ENCODE data around the gene DCAF10. TPM values are rescaled to one million over a fixed set of nuclear protein-coding genes. Genes with fewer than 3 reads are reported as not detected.

Gene DCAF10
- polyA plus RNA-seq, 1 donor from 2014 or later = 23.3 TPM

- no peaks in the 10 kb centered on the region for H3K27me3 ChIP-seq (ENCODE audit: insufficient read depth, low read depth, low read length)
These were observed 1.9 kb upstream of the DCAF10 start for GRCh38 chr9:37798677-37799076.

DNA sequence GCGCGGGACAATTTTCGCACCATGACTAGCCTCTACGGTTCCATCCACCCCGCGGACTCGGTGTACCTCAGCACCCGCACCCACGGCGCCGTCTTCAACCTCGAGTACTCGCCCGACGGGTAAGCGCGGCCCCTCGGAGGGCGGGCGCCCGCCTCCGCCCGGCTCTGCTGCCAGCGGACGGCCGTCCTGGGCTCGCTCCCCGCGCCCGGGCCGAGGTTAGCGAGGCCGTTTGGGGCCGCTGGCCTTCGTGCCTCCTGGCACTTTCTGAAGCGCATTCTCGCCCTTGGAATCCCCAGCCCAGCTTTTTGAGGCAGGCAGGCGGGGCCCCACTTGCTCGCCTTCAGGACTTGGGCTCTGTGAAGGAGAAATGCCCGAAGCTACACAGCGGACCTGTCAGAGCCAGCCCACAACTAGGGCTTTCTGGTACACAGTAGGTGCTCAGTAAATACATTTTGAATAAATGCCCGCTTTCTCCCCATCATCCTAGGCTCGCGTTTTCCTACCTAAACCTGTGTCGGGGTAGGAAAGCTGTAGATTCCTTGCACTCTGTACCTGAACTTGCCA is 772 bp downstream of the DCAF10 start:
- Histone ChIP-seq H3K4me2 (ENCODE audit: low read length) (peak overlapping the region; percentile 81), H3F3A (ENCODE audit: insufficient read depth, low read length, poor library complexity, severe bottlenecking) (no peaks in the 10 kb centered on the region), H3K9me3 (ENCODE audit: low read length) (no peaks in the 10 kb centered on the region), H3K79me2 (replicated peaks; ENCODE audit: insufficient read depth, low read length) (peaks cover 35% of the 10 kb centered on the region), H3K9me2 (ENCODE audit: insufficient read depth, low read length) (no peaks in the 10 kb centered on the region), H3K9ac (ENCODE audit: low read length) (peak overlapping the region; percentile 87), H3K27me3 (ENCODE audit: insufficient read depth, low read depth, low read length) (no peaks in the 10 kb centered on the region), H3K27ac (ENCODE audit: low read length) (peak overlapping the region; percentile 80), H4K20me1 (ENCODE audit: insufficient read depth) (peaks cover 3% of the 10 kb centered on the region), H2AFZ (ENCODE audit: low read depth, low read length) (no peak overlapping the region), H3K36me3 (ENCODE audit: insufficient read depth, low read length) (no peaks in the 10 kb centered on the region), H3K4me3 (ENCODE audit: low read length) (peak overlapping the region; percentile 97)
- TF ChIP-seq SMC3 (conservative IDR thresholded peaks at IDR 0.05; ENCODE audit: poor library complexity) = no peak
- TF ChIP-seq MXI1 (conservative IDR thresholded peaks at IDR 0.05; ENCODE audit: poor library complexity, severe bottlenecking) = no peak
- no peak for TF ChIP-seq EP300 (conservative IDR thresholded peaks at IDR 0.05; ENCODE audit: poor library complexity, severe bottlenecking)
- TF ChIP-seq POLR2AphosphoS5 (IDR thresholded peaks at IDR 0.05) = no peak
- no peak for TF ChIP-seq EZH2 (IDR thresholded peaks at IDR 0.05; ENCODE audit: borderline replicate concordance, insufficient read depth, low read length, poor library complexity, severe bottlenecking)
- no peak for TF ChIP-seq TAF1 (IDR thresholded peaks at IDR 0.05; ENCODE audit: low read depth)
- TF ChIP-seq RAD21 (conservative IDR thresholded peaks at IDR 0.05) = no peak
- TF ChIP-seq, protein P1, sequence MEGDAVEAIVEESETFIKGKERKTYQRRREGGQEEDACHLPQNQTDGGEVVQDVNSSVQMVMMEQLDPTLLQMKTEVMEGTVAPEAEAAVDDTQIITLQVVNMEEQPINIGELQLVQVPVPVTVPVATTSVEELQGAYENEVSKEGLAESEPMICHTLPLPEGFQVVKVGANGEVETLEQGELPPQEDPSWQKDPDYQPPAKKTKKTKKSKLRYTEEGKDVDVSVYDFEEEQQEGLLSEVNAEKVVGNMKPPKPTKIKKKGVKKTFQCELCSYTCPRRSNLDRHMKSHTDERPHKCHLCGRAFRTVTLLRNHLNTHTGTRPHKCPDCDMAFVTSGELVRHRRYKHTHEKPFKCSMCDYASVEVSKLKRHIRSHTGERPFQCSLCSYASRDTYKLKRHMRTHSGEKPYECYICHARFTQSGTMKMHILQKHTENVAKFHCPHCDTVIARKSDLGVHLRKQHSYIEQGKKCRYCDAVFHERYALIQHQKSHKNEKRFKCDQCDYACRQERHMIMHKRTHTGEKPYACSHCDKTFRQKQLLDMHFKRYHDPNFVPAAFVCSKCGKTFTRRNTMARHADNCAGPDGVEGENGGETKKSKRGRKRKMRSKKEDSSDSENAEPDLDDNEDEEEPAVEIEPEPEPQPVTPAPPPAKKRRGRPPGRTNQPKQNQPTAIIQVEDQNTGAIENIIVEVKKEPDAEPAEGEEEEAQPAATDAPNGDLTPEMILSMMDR (IDR thresholded peaks at IDR 0.05; ENCODE audit: poor library complexity, severe bottlenecking) = no peak

More at GRCh38 chr9:37798677-37799076, 1.9 kb upstream of the DCAF10 start:
- H4K20me1 ChIP-seq (ENCODE audit: insufficient read depth) = peaks cover 3% of the 10 kb centered on the region
- no peaks in the 10 kb centered on the region for H3K9me3 ChIP-seq (ENCODE audit: low read length)
- H3K36me3 ChIP-seq (ENCODE audit: insufficient read depth, low read length) = no peaks in the 10 kb centered on the region
- no peak overlapping the region for H3K4me3 ChIP-seq (ENCODE audit: low read length)
- H3K9ac ChIP-seq (ENCODE audit: low read length) = no peak overlapping the region
- no peaks in the 10 kb centered on the region for H3K9me2 ChIP-seq (ENCODE audit: insufficient read depth, low read length)
- H2AFZ ChIP-seq (ENCODE audit: low read depth, low read length) = no peak overlapping the region
- no peak for TF ChIP-seq POLR2AphosphoS5 (IDR thresholded peaks at IDR 0.05)
- TF ChIP-seq EP300 (conservative IDR thresholded peaks at IDR 0.05; ENCODE audit: poor library complexity, severe bottlenecking) = no peak
- TF ChIP-seq EZH2 (IDR thresholded peaks at IDR 0.05; ENCODE audit: borderline replicate concordance, insufficient read depth, low read length, poor library complexity, severe bottlenecking) = no peak
- TF ChIP-seq REST (IDR thresholded peaks at IDR 0.05; ENCODE audit: borderline replicate concordance) = no peak
- no peak for TF ChIP-seq MXI1 (conservative IDR thresholded peaks at IDR 0.05; ENCODE audit: poor library complexity, severe bottlenecking)
- TF ChIP-seq RAD21 (conservative IDR thresholded peaks at IDR 0.05) = no peak
- TF ChIP-seq SMC3 (conservative IDR thresholded peaks at IDR 0.05; ENCODE audit: poor library complexity) = no peak
- TF ChIP-seq, protein P1 (IDR thresholded peaks at IDR 0.05; ENCODE audit: poor library complexity, severe bottlenecking) = no peak
- TF ChIP-seq TAF1 (IDR thresholded peaks at IDR 0.05; ENCODE audit: low read depth) = no peak
- H3K4me2 ChIP-seq (ENCODE audit: low read length) = no peak overlapping the region
- no peaks in the 10 kb centered on the region for H3F3A ChIP-seq (ENCODE audit: insufficient read depth, low read length, poor library complexity, severe bottlenecking)
- peaks cover 23% of the 10 kb centered on the region for H3K79me2 ChIP-seq (replicated peaks; ENCODE audit: insufficient read depth, low read length)
- H3K27ac ChIP-seq (ENCODE audit: low read length) = no peak overlapping the region

Data from neural cell (in vitro differentiated cells).